GM12878 (cell line): Measurements from ENCODE around the gene FOXP1. TPM values are rescaled to one million over a fixed set of nuclear protein-coding genes. Genes with fewer than 3 reads are reported as not detected.

Experiments
- ATF2 ChIP-seq: IDR thresholded peaks from 2 replicates; pipeline ENCODE4 v1.6.1; 2012; ENCODE audit warnings: low read length, inconsistent platforms
- BACH1 ChIP-seq: fragments of 450-650 bp; IDR thresholded peaks from 2 replicates; pipeline ENCODE4 v1.6.1; 2017; ENCODE audit warnings: mild to moderate bottlenecking, borderline replicate concordance
- CBFB ChIP-seq: IDR thresholded peaks from 2 replicates; pipeline ENCODE4 v1.6.1; 2016; ENCODE audit warnings: antibody characterized with exemption, low read depth
- CHD2 ChIP-seq: IDR thresholded peaks from 2 replicates; pipeline ENCODE4 v1.6.1; 2011; ENCODE audit warnings: low read depth, low read length, improper control_type of control experiment, borderline replicate concordance
- CREM ChIP-seq: IDR thresholded peaks from 2 replicates; pipeline ENCODE4 v1.6.1; 2014; ENCODE audit warnings: antibody characterized with exemption, low read depth
- CTCF ChIP-seq, 3 experiments: IDR thresholded peaks in 2 of 3; conservative IDR thresholded peaks in 1 of 3; 2 replicates each; pipeline ENCODE4 v1.5.1; 2011; ENCODE audit warnings: low read depth in 3 of 3, low read length in 3 of 3, mild to moderate bottlenecking in 3 of 3, control low read depth in 2 of 3, moderate library complexity in 2 of 3, inconsistent platforms in 1 of 3, mixed read lengths in 1 of 3; ENCODE audit not compliant: control insufficient read depth in 2 of 3, insufficient read depth in 1 of 3; ENCODE audit errors: extremely low read depth in 1 of 3
- EGR1 ChIP-seq, 2 experiments: IDR thresholded peaks; 1 replicate in 1 of 2; 2 replicates in 1 of 2; pipeline ENCODE4 v1.6.1; 2011 to 2012; ENCODE audit warnings: low read depth in 2 of 2, low read length in 2 of 2, borderline replicate concordance in 1 of 2, mild to moderate bottlenecking in 1 of 2, moderate library complexity in 1 of 2
- GATAD2B ChIP-seq: fragments of 450-650 bp; conservative IDR thresholded peaks from 2 replicates; pipeline ENCODE4 v1.6.1; 2017; ENCODE audit warnings: low read depth, mild to moderate bottlenecking, moderate library complexity
- IKZF2 ChIP-seq, 2 experiments: fragments of 450-650 bp; IDR thresholded peaks; 2 replicates each; pipeline ENCODE4 v1.6.1; 2017; ENCODE audit warnings: mild to moderate bottlenecking in 2 of 2, moderate library complexity in 2 of 2
- IRF4 ChIP-seq: IDR thresholded peaks from 2 replicates; pipeline ENCODE4 v1.6.1; 2011; ENCODE audit warnings: low read depth, low read length
- KDM1A ChIP-seq: fragments of 200-600 bp; sonication (generic); IDR thresholded peaks from 2 replicates; pipeline ENCODE4 v1.6.1; 2016; ENCODE audit warnings: borderline replicate concordance
- MTA2 ChIP-seq: fragments of 450-650 bp; IDR thresholded peaks from 2 replicates; pipeline ENCODE4 v1.6.1; 2016; ENCODE audit warnings: low read depth, mild to moderate bottlenecking, moderate library complexity
- NFYB ChIP-seq: IDR thresholded peaks from 2 replicates; pipeline ENCODE4 v1.6.1; 2011; ENCODE audit warnings: low read depth, mild to moderate bottlenecking, low read length, improper control_type of control experiment, moderate library complexity; ENCODE audit not compliant: insufficient read depth
- NR2F1 ChIP-seq: fragments of 450-650 bp; conservative IDR thresholded peaks from 2 replicates; pipeline ENCODE4 v1.6.1; 2017; ENCODE audit warnings: mild to moderate bottlenecking
- PAX5 ChIP-seq: IDR thresholded peaks from 2 replicates; pipeline ENCODE4 v1.6.1; 2011; ENCODE audit warnings: low read depth, low read length, borderline replicate concordance
- PRDM15 ChIP-seq: fragments of 450-650 bp; formaldehyde crosslinking; IDR thresholded peaks from 2 replicates; pipeline ENCODE4 v1.4.0; 2020; ENCODE audit warnings: mild to moderate bottlenecking, moderate library complexity
- RBBP5 ChIP-seq: fragments of 200-600 bp; sonication (generic); conservative IDR thresholded peaks from 2 replicates; pipeline ENCODE4 v1.6.1; 2016
- SP1 ChIP-seq: IDR thresholded peaks from one replicate; pipeline ENCODE4 v1.6.1; 2011; ENCODE audit warnings: low read depth, low read length
- SPI1 ChIP-seq: IDR thresholded peaks from 2 replicates; pipeline ENCODE4 v1.6.1; 2011; ENCODE audit warnings: low read depth, mild to moderate bottlenecking, low read length, moderate library complexity, borderline replicate concordance; ENCODE audit not compliant: insufficient read depth
- STAT1 ChIP-seq: fragments of 450-650 bp; conservative IDR thresholded peaks from 2 replicates; pipeline ENCODE4 v1.6.1; 2014; ENCODE audit warnings: antibody characterized with exemption, mild to moderate bottlenecking
- TCF12 ChIP-seq: IDR thresholded peaks from 2 replicates; pipeline ENCODE4 v1.6.1; 2011; ENCODE audit warnings: low read depth, mild to moderate bottlenecking, low read length
- ZNF622 ChIP-seq: fragments of 450-650 bp; IDR thresholded peaks from 2 replicates; pipeline ENCODE4 v1.6.1; 2017; ENCODE audit warnings: mild to moderate bottlenecking, inconsistent platforms
- ZSCAN29 ChIP-seq: fragments of 450-650 bp; IDR thresholded peaks from 2 replicates; pipeline ENCODE4 v1.6.1; 2017; ENCODE audit warnings: mild to moderate bottlenecking, moderate library complexity
- polyA plus RNA-seq, 11 experiments: library from polyadenylated mRNA; depleted of rRNA in 4 of 11; unstranded in 6 of 11; stranded (reverse) in 5 of 11; fragments of >200 nt; fragmentation: Nextera tagmentation in 4 of 11; fragmentation: Illumina TruSeq in 1 of 11; extraction: Ambion mirVana in 4 of 11; extraction: Trizol in 1 of 11; gene quantifications; 1 replicate in 1 of 11; 2 replicates in 10 of 11; pipeline versions ENCODE4 v1.2.1 to v1.2.3, GENCODE V29; 2011 to 2016; ENCODE audit warnings: inconsistent platforms in 2 of 11, missing spikeins in 2 of 11, low read depth in 1 of 11
- total RNA-seq, 4 experiments: library from RNA; depleted of rRNA in 3 of 4; stranded (reverse); fragments of >200 nt in 3 of 4; fragmentation: Illumina TruSeq in 1 of 4; extraction: Trizol in 1 of 4; gene quantifications; 2 replicates each; pipeline versions ENCODE4 v1.2.1 to v1.2.3, GENCODE V29; 2013 to 2021
- TF ChIP-seq, protein P1 (sequence below): fragments of 450-650 bp; IDR thresholded peaks from 2 replicates; pipeline ENCODE4 v1.6.1; 2014; ENCODE audit warnings: mild to moderate bottlenecking

The FOXP1 gene
- total and polyA plus RNA-seq, 10 of the 15 experiments (the other 5 are each of a cell fraction or from before 2014, with no cell fraction given) = 0.05 to 1.6 (median 0.20) TPM; not detected in 1

DNA sequence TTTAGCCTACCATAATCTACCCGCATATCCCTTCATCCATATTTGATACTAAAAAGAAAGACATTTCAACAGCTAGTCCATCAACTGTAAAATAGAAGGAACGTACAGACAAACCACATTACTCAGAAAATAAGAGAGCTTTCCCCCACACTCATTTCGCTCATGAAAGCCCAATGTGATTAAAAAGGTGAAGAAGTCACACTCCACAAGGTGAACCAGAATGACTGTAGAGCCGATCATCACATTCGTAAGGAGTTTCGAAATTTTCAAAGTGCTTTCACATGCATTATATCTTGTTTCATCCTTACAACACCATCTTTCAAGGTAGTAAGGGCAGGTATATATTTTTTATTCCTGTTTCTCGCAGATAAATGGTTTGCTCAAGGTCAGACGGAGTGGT is 225.3 kb downstream of the FOXP1 start (continued):
- no peak for TF ChIP-seq ZSCAN29
- no peak for TF ChIP-seq MTA2
- no peak for TF ChIP-seq ZNF622
- TF ChIP-seq SPI1 = no peak
- no peak for TF ChIP-seq GATAD2B
- peak; percentile 65; the same call in 1 of the 2 replicates for TF ChIP-seq ATF2
- TF ChIP-seq PRDM15 (CRISPR knock-in tag) = no peak
- TF ChIP-seq SP1 = no peak
- TF ChIP-seq STAT1 = no peak
- 0 out of 2 replicates have a peak, but pooled peaks have one; percentile 28 for TF ChIP-seq IRF4
- no peak for TF ChIP-seq RBBP5
- TF ChIP-seq TCF12 = no peak
- no peak for TF ChIP-seq NR2F1
- TF ChIP-seq NFYB = no peak
- TF ChIP-seq CHD2 = no peak
- no peak for TF ChIP-seq EGR1 (IDR thresholded peaks at IDR 0.05; ENCODE audit: borderline replicate concordance in 1 of 2, low read depth in 2 of 2, low read length in 2 of 2)
- TF ChIP-seq BACH1 = no peak
- no peak for TF ChIP-seq KDM1A
- TF ChIP-seq PAX5 = peak; percentile 18; the same call in 1 of the 2 replicates
- TF ChIP-seq, protein P1, sequence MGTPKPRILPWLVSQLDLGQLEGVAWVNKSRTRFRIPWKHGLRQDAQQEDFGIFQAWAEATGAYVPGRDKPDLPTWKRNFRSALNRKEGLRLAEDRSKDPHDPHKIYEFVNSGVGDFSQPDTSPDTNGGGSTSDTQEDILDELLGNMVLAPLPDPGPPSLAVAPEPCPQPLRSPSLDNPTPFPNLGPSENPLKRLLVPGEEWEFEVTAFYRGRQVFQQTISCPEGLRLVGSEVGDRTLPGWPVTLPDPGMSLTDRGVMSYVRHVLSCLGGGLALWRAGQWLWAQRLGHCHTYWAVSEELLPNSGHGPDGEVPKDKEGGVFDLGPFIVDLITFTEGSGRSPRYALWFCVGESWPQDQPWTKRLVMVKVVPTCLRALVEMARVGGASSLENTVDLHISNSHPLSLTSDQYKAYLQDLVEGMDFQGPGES = no peak
- no peak for TF ChIP-seq CTCF (IDR thresholded peaks at IDR 0.05 in 2 of 3, conservative IDR thresholded peaks at IDR 0.05 in 1 of 3; ENCODE audit: control insufficient read depth in 2 of 3, extremely low read depth in 1 of 3, insufficient read depth in 1 of 3, low read depth in 3 of 3, low read length in 3 of 3)
- peak; percentile 41; the same call in 1 of the 2 replicates for TF ChIP-seq CREM
- no peak for TF ChIP-seq CBFB
- no peak for TF ChIP-seq IKZF2 (IDR thresholded peaks at IDR 0.05)
